K562 (cell line): ENCODE data around the gene CCDC97. TPM values are rescaled to one million over a fixed set of nuclear protein-coding genes. Genes with fewer than 3 reads are reported as not detected.

Source experiments
- ATAC-seq: fragments of 200-7000 bp; cut with Tn5 transposase; 3 replicates; pipeline ENCODE4 v1.9.1; 2020; ENCODE audit warnings: moderate library complexity
- BruUV-seq: library from RNA; stranded (reverse); fragments of 400-500 nt; replicated peaks from 2 replicates; lab custom pipeline; 2021; lab: Mats Ljungman, UMichigan
- CTCF ChIA-PET: fragments of 300-600 bp; formaldehyde crosslinking; extraction: SDS; loops from one replicate; lab custom pipeline; 2021; ENCODE audit warnings: low intra/inter-chr PET ratio; lab: Yijun Ruan, JAX
- POLR2A ChIA-PET: fragments of 300-600, 350-650 bp; sonication (Branson Sonifier 250); formaldehyde crosslinking; extraction: SDS; loops from one replicate; lab custom pipeline; 2021; ENCODE audit warnings: antibody characterized with exemption, inconsistent platforms; lab: Yijun Ruan, JAX
- DNase-seq, 4 experiments: peaks; one replicate each; pipeline versions ENCODE4 v3.0.0 to v3.0.0-alpha.2; 2011 to 2018; ENCODE audit warnings: low spot score in 3 of 4, mixed read lengths in 3 of 4; ENCODE audit errors: extremely low read depth in 1 of 4
- FAIRE-seq: peaks from 2 replicates; lab custom pipeline; 2011; peaks lifted over from hg19 to GRCh38; lab: Jason Lieb, UNC
- H2AFZ ChIP-seq: 2 replicates; pipeline ENCODE4 v1.6.0; 2011; ENCODE audit warnings: low read depth, low read length, control low read depth, inconsistent platforms
- H3K27ac ChIP-seq: fragments of 200-600 bp; 3 replicates; pipeline ENCODE4 v1.8.0; 2011; ENCODE audit warnings: low read depth, mild to moderate bottlenecking, control low read depth, inconsistent platforms, low read length, moderate library complexity, mixed read lengths; ENCODE audit errors: extremely low read depth
- H3K27me3 ChIP-seq, 2 experiments: fragments of 300-600 bp in 1 of 2; 2 replicates in 1 of 2; 3 replicates in 1 of 2; pipeline versions ENCODE4 v1.6.0 to v1.8.0; 2011; ENCODE audit warnings: inconsistent platforms in 2 of 2, low read length in 2 of 2, mild to moderate bottlenecking in 1 of 2, mixed read lengths in 1 of 2, moderate library complexity in 1 of 2; ENCODE audit not compliant: control insufficient read depth in 2 of 2, insufficient read depth in 2 of 2
- H3K36me3 ChIP-seq: fragments of 300-600 bp; 3 replicates; pipeline ENCODE4 v1.8.0; 2011; ENCODE audit warnings: mild to moderate bottlenecking, low read length, inconsistent platforms; ENCODE audit not compliant: control insufficient read depth, insufficient read depth
- H3K4me1 ChIP-seq, 2 experiments: fragments of 200-600 bp in 1 of 2; replicated peaks in 1 of 2; 2 replicates in 1 of 2; 3 replicates in 1 of 2; pipeline versions ENCODE4 v1.5.1 to v1.8.0; 2011; ENCODE audit warnings: inconsistent platforms in 2 of 2, low read length in 2 of 2, mild to moderate bottlenecking in 1 of 2, mixed read lengths in 1 of 2, moderate library complexity in 1 of 2; ENCODE audit not compliant: control insufficient read depth in 2 of 2, insufficient read depth in 2 of 2
- H3K4me2 ChIP-seq: 2 replicates; pipeline ENCODE4 v1.6.1; 2011; ENCODE audit warnings: low read length, control low read depth, inconsistent platforms, mixed read lengths; ENCODE audit not compliant: insufficient read depth
- H3K4me3 ChIP-seq: fragments of 200-600 bp; sonication (generic), shearing (Covaris generic); 2 replicates; pipeline ENCODE4 v1.5.1; 2016; ENCODE audit warnings: control low read depth, inconsistent platforms
- H3K79me2 ChIP-seq: fragments of 200-600 bp; 3 replicates; pipeline ENCODE4 v1.8.0; 2011; ENCODE audit warnings: low read length, inconsistent platforms; ENCODE audit not compliant: control insufficient read depth, insufficient read depth
- H3K9ac ChIP-seq, 2 experiments: 2 replicates each; pipeline versions ENCODE4 v1.6.0 to v1.6.1; 2011; ENCODE audit warnings: low read depth in 2 of 2, low read length in 2 of 2, control low read depth in 1 of 2, inconsistent platforms in 1 of 2, mild to moderate bottlenecking in 1 of 2, mixed read lengths in 1 of 2; ENCODE audit not compliant: insufficient read depth in 1 of 2
- H3K9me1 ChIP-seq: one replicate; pipeline ENCODE4 v1.6.0; 2011; ENCODE audit warnings: inconsistent platforms, mild to moderate bottlenecking, low read length, moderate library complexity; ENCODE audit not compliant: control insufficient read depth, insufficient read depth
- H3K9me3 ChIP-seq: replicated peaks from 2 replicates; pipeline ENCODE4 v1.5.1; 2011; ENCODE audit warnings: low read depth, low read length, inconsistent platforms; ENCODE audit not compliant: control insufficient read depth, insufficient read depth
- H4K20me1 ChIP-seq: replicated peaks from 2 replicates; pipeline ENCODE4 v1.6.1; 2011; ENCODE audit warnings: low read length, inconsistent platforms, mixed read lengths; ENCODE audit not compliant: control insufficient read depth, insufficient read depth
- ETS2 ChIP-seq: IDR thresholded peaks from 2 replicates; pipeline ENCODE4 v1.6.1; 2016; ENCODE audit warnings: borderline replicate concordance, missing genetic modification characterization, mild to moderate bottlenecking, moderate library complexity, missing compliant biosample characterization; ENCODE audit not compliant: poor library complexity, severe bottlenecking
- PHF21A ChIP-seq: fragments of 450-650 bp; IDR thresholded peaks from 2 replicates; pipeline ENCODE4 v1.6.1; 2017; ENCODE audit warnings: low read depth, borderline replicate concordance
- ZNF133 ChIP-seq: fragments of 250-450 bp; sonication (Bioruptor Pico); IDR thresholded peaks from 2 replicates; pipeline ENCODE4 v1.4.0; 2020; ENCODE audit warnings: mild to moderate bottlenecking
- ZNF217 ChIP-seq: sonication (generic); formaldehyde crosslinking; IDR thresholded peaks from 2 replicates; pipeline ENCODE4 v1.8.0; 2022; ENCODE audit warnings: mild to moderate bottlenecking, missing genetic modification reagents
- ZNF584 ChIP-seq: fragments of 200-800 bp; sonication (Bioruptor generic); IDR thresholded peaks from 2 replicates; pipeline ENCODE4 v1.6.1; 2016; ENCODE audit warnings: low read depth, mild to moderate bottlenecking, missing genetic modification characterization, missing compliant biosample characterization
- ZNF717 ChIP-seq: fragments of 250-450 bp; sonication (Bioruptor Pico); IDR thresholded peaks from 2 replicates; pipeline ENCODE4 v1.5.0; 2021
- WGBS: fragments of 100-300 bp; shearing (Covaris generic); methylation state at CpG from one replicate; pipeline ENCODE4 v1.1.6; 2016; ENCODE audit warnings: low coverage, mixed read lengths; ENCODE audit not compliant: insufficient coverage; ENCODE audit errors: missing lambda C conversion rate; 5-methylcytosine and 5-hydroxymethylcytosine counted together
- in situ Hi-C: fragments of 300-500 bp; cut with MboI; formaldehyde crosslinking; loops from 4 replicates; pipeline ENCODE4 v1.15.0; 2018; ENCODE audit warnings: inconsistent platforms, mixed read lengths
- intact Hi-C: fragments of 100-400 bp; cut with micrococcal nuclease; formaldehyde crosslinking; loops from 2 replicates; pipeline ENCODE4 v1.14.2; 2022
- polyA plus RNA-seq, 8 experiments: library from polyadenylated mRNA; depleted of rRNA in 4 of 8; stranded (reverse) in 5 of 8; unstranded in 3 of 8; fragments of >200 nt; fragmentation: Nextera tagmentation in 2 of 8; fragmentation: Illumina TruSeq in 1 of 8; extraction: Ambion mirVana in 2 of 8; extraction: Trizol in 1 of 8; gene quantifications; 2 replicates each; pipeline versions ENCODE4 v1.2.1 to v1.2.3, GENCODE V29; 2011 to 2014; ENCODE audit warnings: inconsistent platforms in 1 of 8, missing spikeins in 1 of 8
- total RNA-seq, 7 experiments: library from RNA; depleted of rRNA in 6 of 7; stranded (reverse); fragments of >200 nt in 6 of 7; fragmentation: Illumina TruSeq in 2 of 7; extraction: Trizol in 2 of 7; gene quantifications; 2 replicates each; pipeline versions ENCODE4 v1.2.1 to v1.2.3, GENCODE V29; 2011 to 2021; ENCODE audit warnings: low replicate concordance in 1 of 7
- TF ChIP-seq, protein P1 (sequence below), 2 experiments: fragments of 450-650 bp; IDR thresholded peaks; 2 replicates each; pipeline ENCODE4 v1.6.1; 2018; ENCODE audit warnings: mild to moderate bottlenecking in 2 of 2, low read depth in 1 of 2; ENCODE audit not compliant: partially characterized antibody in 2 of 2
- TF ChIP-seq, protein P2 (sequence below): fragments of 200-800 bp; sonication (Bioruptor generic); IDR thresholded peaks from 2 replicates; pipeline ENCODE4 v1.6.1; 2016; ENCODE audit warnings: missing genetic modification characterization, missing compliant biosample characterization

CCDC97 gene
- total and polyA plus RNA-seq, 9 of the 15 experiments (the other 6 are each of a cell fraction or from before 2014, with no cell fraction given), result 0.60 to 16.5 (median 7.0) TPM

DNA sequence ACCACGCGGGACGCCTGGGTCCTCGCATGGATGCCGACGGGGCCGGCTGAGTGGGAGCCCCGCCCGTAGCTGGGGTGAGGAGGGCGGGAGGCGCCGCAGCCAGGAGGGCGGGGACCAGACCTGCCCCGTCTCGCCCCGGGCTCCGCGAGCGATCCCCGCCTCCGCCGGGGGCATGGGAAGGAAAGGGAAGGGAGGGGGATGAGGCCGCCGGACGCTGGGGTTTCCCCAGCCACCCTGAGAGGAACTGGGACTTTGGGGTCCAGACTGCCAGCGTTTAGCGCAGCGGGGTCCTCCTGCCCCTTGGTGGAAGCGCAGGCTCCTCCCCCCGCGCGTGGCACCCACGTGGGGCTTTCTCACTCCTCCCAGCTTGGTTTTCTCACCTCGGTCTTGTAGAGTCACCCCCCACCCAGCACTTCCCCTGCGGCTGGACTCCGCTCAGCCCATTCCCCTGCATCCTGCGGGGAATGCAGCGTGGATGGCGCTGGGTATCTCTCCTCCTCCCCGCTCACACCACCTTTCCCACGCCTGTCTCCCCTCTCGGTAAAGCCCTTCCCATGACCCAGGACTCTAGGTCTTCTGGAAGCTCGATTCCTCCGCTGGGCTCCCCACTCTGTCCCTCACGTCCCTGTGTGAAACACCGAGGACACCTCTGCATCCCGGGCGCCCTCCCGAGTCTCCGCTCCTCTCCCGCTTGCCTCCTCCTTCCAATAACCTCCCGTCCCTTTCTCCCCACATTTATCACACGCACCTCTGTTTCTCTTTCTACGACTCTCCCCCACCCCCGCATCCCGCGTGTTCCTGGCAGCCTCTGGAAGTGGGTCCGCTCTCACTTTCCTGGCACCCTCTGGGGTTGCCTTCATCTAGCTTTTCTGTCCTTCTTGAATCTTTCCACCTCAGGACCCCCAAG, 41.6 kb downstream of the CCDC97 start (continued):
- TF ChIP-seq ZNF584 (CRISPR knock-in tag), result no peak

DNA sequence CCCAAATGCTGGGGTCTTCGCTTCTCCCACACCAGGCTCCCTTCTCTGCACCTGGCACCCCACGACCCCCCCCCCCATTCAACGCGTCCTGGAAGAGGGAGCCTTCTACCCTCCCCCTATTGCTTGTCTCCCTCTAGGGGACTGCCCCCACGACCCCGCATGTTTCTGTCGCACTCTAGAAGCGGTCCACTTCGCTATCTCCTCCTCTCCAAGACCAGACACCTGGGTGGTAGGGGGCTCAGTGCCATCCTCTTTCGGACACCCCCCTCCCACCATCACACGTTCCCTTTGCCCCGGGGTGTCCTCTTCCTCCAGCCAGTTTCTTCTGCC, 42.3 kb downstream of the CCDC97 start:
- Histone ChIP-seq H3K9me1 (no peaks in the 10 kb centered on the region), H2AFZ (no peak overlapping the region), H4K20me1 (peaks cover 17% of the 10 kb centered on the region), H3K9me3 (no peaks in the 10 kb centered on the region), H3K79me2 (peaks cover 66% of the 10 kb centered on the region), H3K9ac (peak overlapping the region; percentile 85 to 99), H3K27me3 (no peaks in the 10 kb centered on the region), H3K36me3 (peaks cover 37% of the 10 kb centered on the region), H3K4me1 (peaks cover 11 to 44% of the 10 kb centered on the region in 2 experiments), H3K27ac (peak overlapping the region; percentile 93), H3K4me2 (peak overlapping the region; percentile 100), H3K4me3 (peak overlapping the region; percentile 98)
- intact Hi-C loops (loop anchor here (1.0 to 5.0 kb wide), 3 partner anchors 29 to 90 kb away; partner anchors contain the start of gene HNRNPUL1), in situ Hi-C loops (no loop called here)
- BruUV-seq, result no TSS peak
- POLR2A ChIA-PET, result interaction anchor here (0.6 to 3.1 kb wide), 10 partner anchors 10 to 156 kb away, joined by 3 to 20 read pairs (median 4); partner anchors contain the start of gene B9D2
- CTCF ChIA-PET, result no interaction called here
- no peak for DNase-seq
- ATAC-seq, result no peak
- 0% methylated on average over 10 of the region's 12 CpGs for WGBS
- FAIRE-seq, result no peak
- TF ChIP-seq ZNF133 (CRISPR knock-in tag), result no peak
- TF ChIP-seq ETS2 (tag), result no peak
- TF ChIP-seq, protein P1, sequence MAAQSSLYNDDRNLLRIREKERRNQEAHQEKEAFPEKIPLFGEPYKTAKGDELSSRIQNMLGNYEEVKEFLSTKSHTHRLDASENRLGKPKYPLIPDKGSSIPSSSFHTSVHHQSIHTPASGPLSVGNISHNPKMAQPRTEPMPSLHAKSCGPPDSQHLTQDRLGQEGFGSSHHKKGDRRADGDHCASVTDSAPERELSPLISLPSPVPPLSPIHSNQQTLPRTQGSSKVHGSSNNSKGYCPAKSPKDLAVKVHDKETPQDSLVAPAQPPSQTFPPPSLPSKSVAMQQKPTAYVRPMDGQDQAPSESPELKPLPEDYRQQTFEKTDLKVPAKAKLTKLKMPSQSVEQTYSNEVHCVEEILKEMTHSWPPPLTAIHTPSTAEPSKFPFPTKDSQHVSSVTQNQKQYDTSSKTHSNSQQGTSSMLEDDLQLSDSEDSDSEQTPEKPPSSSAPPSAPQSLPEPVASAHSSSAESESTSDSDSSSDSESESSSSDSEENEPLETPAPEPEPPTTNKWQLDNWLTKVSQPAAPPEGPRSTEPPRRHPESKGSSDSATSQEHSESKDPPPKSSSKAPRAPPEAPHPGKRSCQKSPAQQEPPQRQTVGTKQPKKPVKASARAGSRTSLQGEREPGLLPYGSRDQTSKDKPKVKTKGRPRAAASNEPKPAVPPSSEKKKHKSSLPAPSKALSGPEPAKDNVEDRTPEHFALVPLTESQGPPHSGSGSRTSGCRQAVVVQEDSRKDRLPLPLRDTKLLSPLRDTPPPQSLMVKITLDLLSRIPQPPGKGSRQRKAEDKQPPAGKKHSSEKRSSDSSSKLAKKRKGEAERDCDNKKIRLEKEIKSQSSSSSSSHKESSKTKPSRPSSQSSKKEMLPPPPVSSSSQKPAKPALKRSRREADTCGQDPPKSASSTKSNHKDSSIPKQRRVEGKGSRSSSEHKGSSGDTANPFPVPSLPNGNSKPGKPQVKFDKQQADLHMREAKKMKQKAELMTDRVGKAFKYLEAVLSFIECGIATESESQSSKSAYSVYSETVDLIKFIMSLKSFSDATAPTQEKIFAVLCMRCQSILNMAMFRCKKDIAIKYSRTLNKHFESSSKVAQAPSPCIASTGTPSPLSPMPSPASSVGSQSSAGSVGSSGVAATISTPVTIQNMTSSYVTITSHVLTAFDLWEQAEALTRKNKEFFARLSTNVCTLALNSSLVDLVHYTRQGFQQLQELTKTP (IDR thresholded peaks at IDR 0.05; ENCODE audit: low read depth in 1 of 2, partially characterized antibody in 2 of 2), result peak in 1 of 2 experiments; percentile 19
- no peak for TF ChIP-seq PHF21A
- TF ChIP-seq, protein P2, sequence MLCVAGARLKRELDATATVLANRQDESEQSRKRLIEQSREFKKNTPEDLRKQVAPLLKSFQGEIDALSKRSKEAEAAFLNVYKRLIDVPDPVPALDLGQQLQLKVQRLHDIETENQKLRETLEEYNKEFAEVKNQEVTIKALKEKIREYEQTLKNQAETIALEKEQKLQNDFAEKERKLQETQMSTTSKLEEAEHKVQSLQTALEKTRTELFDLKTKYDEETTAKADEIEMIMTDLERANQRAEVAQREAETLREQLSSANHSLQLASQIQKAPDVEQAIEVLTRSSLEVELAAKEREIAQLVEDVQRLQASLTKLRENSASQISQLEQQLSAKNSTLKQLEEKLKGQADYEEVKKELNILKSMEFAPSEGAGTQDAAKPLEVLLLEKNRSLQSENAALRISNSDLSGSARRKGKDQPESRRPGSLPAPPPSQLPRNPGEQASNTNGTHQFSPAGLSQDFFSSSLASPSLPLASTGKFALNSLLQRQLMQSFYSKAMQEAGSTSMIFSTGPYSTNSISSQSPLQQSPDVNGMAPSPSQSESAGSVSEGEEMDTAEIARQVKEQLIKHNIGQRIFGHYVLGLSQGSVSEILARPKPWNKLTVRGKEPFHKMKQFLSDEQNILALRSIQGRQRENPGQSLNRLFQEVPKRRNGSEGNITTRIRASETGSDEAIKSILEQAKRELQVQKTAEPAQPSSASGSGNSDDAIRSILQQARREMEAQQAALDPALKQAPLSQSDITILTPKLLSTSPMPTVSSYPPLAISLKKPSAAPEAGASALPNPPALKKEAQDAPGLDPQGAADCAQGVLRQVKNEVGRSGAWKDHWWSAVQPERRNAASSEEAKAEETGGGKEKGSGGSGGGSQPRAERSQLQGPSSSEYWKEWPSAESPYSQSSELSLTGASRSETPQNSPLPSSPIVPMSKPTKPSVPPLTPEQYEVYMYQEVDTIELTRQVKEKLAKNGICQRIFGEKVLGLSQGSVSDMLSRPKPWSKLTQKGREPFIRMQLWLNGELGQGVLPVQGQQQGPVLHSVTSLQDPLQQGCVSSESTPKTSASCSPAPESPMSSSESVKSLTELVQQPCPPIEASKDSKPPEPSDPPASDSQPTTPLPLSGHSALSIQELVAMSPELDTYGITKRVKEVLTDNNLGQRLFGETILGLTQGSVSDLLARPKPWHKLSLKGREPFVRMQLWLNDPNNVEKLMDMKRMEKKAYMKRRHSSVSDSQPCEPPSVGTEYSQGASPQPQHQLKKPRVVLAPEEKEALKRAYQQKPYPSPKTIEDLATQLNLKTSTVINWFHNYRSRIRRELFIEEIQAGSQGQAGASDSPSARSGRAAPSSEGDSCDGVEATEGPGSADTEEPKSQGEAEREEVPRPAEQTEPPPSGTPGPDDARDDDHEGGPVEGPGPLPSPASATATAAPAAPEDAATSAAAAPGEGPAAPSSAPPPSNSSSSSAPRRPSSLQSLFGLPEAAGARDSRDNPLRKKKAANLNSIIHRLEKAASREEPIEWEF, result no peak
- no peak for TF ChIP-seq ZNF217
- TF ChIP-seq ZNF717, result no peak
